K562 (cell line): ENCODE measurements around the gene EIF1AY. TPM values are rescaled to one million over a fixed set of nuclear protein-coding genes. Genes with fewer than 3 reads are reported as not detected.

ENCODE experiments used
- ATAC-seq: fragments of 200-7000 bp; cut with Tn5 transposase; 3 replicates; pipeline ENCODE4 v1.9.1; 2020; ENCODE audit warnings: moderate library complexity
- BruUV-seq: library from RNA; stranded (reverse); fragments of 400-500 nt; replicated peaks from 2 replicates; lab custom pipeline; 2021; lab: Mats Ljungman, UMichigan
- CTCF ChIA-PET: fragments of 300-600 bp; formaldehyde crosslinking; extraction: SDS; loops from one replicate; lab custom pipeline; 2021; ENCODE audit warnings: low intra/inter-chr PET ratio; lab: Yijun Ruan, JAX
- POLR2A ChIA-PET: fragments of 300-600, 350-650 bp; sonication (Branson Sonifier 250); formaldehyde crosslinking; extraction: SDS; loops from one replicate; lab custom pipeline; 2021; ENCODE audit warnings: antibody characterized with exemption, inconsistent platforms; lab: Yijun Ruan, JAX
- DNase-seq, 4 experiments: peaks; one replicate each; pipeline versions ENCODE4 v3.0.0 to v3.0.0-alpha.2; 2011 to 2018; ENCODE audit warnings: low spot score in 3 of 4, mixed read lengths in 3 of 4; ENCODE audit errors: extremely low read depth in 1 of 4
- FAIRE-seq: peaks from 2 replicates; lab custom pipeline; 2011; peaks lifted over from hg19 to GRCh38; lab: Jason Lieb, UNC
- H2AFZ ChIP-seq: 2 replicates; pipeline ENCODE4 v1.6.0; 2011; ENCODE audit warnings: low read depth, low read length, control low read depth, inconsistent platforms
- H3K27ac ChIP-seq: fragments of 200-600 bp; 3 replicates; pipeline ENCODE4 v1.8.0; 2011; ENCODE audit warnings: low read depth, mild to moderate bottlenecking, control low read depth, inconsistent platforms, low read length, moderate library complexity, mixed read lengths; ENCODE audit errors: extremely low read depth
- H3K27me3 ChIP-seq, 2 experiments: fragments of 300-600 bp in 1 of 2; 2 replicates in 1 of 2; 3 replicates in 1 of 2; pipeline versions ENCODE4 v1.6.0 to v1.8.0; 2011; ENCODE audit warnings: inconsistent platforms in 2 of 2, low read length in 2 of 2, mild to moderate bottlenecking in 1 of 2, mixed read lengths in 1 of 2, moderate library complexity in 1 of 2; ENCODE audit not compliant: control insufficient read depth in 2 of 2, insufficient read depth in 2 of 2
- H3K36me3 ChIP-seq: fragments of 300-600 bp; 3 replicates; pipeline ENCODE4 v1.8.0; 2011; ENCODE audit warnings: mild to moderate bottlenecking, low read length, inconsistent platforms; ENCODE audit not compliant: control insufficient read depth, insufficient read depth
- H3K4me1 ChIP-seq, 2 experiments: fragments of 200-600 bp in 1 of 2; replicated peaks in 1 of 2; 2 replicates in 1 of 2; 3 replicates in 1 of 2; pipeline versions ENCODE4 v1.5.1 to v1.8.0; 2011; ENCODE audit warnings: inconsistent platforms in 2 of 2, low read length in 2 of 2, mild to moderate bottlenecking in 1 of 2, mixed read lengths in 1 of 2, moderate library complexity in 1 of 2; ENCODE audit not compliant: control insufficient read depth in 2 of 2, insufficient read depth in 2 of 2
- H3K4me2 ChIP-seq: 2 replicates; pipeline ENCODE4 v1.6.1; 2011; ENCODE audit warnings: low read length, control low read depth, inconsistent platforms, mixed read lengths; ENCODE audit not compliant: insufficient read depth
- H3K4me3 ChIP-seq: fragments of 200-600 bp; sonication (generic), shearing (Covaris generic); 2 replicates; pipeline ENCODE4 v1.5.1; 2016; ENCODE audit warnings: control low read depth, inconsistent platforms
- H3K79me2 ChIP-seq: fragments of 200-600 bp; 3 replicates; pipeline ENCODE4 v1.8.0; 2011; ENCODE audit warnings: low read length, inconsistent platforms; ENCODE audit not compliant: control insufficient read depth, insufficient read depth
- H3K9ac ChIP-seq, 2 experiments: 2 replicates each; pipeline versions ENCODE4 v1.6.0 to v1.6.1; 2011; ENCODE audit warnings: low read depth in 2 of 2, low read length in 2 of 2, control low read depth in 1 of 2, inconsistent platforms in 1 of 2, mild to moderate bottlenecking in 1 of 2, mixed read lengths in 1 of 2; ENCODE audit not compliant: insufficient read depth in 1 of 2
- H3K9me1 ChIP-seq: one replicate; pipeline ENCODE4 v1.6.0; 2011; ENCODE audit warnings: inconsistent platforms, mild to moderate bottlenecking, low read length, moderate library complexity; ENCODE audit not compliant: control insufficient read depth, insufficient read depth
- H3K9me3 ChIP-seq: replicated peaks from 2 replicates; pipeline ENCODE4 v1.5.1; 2011; ENCODE audit warnings: low read depth, low read length, inconsistent platforms; ENCODE audit not compliant: control insufficient read depth, insufficient read depth
- H4K20me1 ChIP-seq: replicated peaks from 2 replicates; pipeline ENCODE4 v1.6.1; 2011; ENCODE audit warnings: low read length, inconsistent platforms, mixed read lengths; ENCODE audit not compliant: control insufficient read depth, insufficient read depth
- CBX5 ChIP-seq: IDR thresholded peaks from 2 replicates; pipeline ENCODE4 v1.6.1; 2014; ENCODE audit warnings: low read depth, borderline replicate concordance
- ELF4 ChIP-seq: fragments of 450-650 bp; formaldehyde crosslinking; IDR thresholded peaks from 2 replicates; pipeline ENCODE4 v1.4.0; 2022; ENCODE audit warnings: missing genetic modification characterization
- ILK ChIP-seq: fragments of 450-650 bp; IDR thresholded peaks from 2 replicates; pipeline ENCODE4 v1.6.1; 2016; ENCODE audit warnings: missing genetic modification characterization, low read depth, mild to moderate bottlenecking, missing compliant biosample characterization, moderate library complexity, borderline replicate concordance
- MAFK ChIP-seq: IDR thresholded peaks from 2 replicates; pipeline ENCODE4 v1.6.1; 2011; ENCODE audit warnings: low read length, improper control_type of control experiment
- MEF2A ChIP-seq: IDR thresholded peaks from 2 replicates; pipeline ENCODE4 v1.6.1; 2011; ENCODE audit warnings: low read depth, mild to moderate bottlenecking, low read length, moderate library complexity; ENCODE audit not compliant: control insufficient read depth
- MTA2 ChIP-seq: fragments of 450-650 bp; IDR thresholded peaks from 2 replicates; pipeline ENCODE4 v1.6.1; 2016; ENCODE audit warnings: low read depth
- NBN ChIP-seq: fragments of 450-650 bp; IDR thresholded peaks from 2 replicates; pipeline ENCODE4 v1.6.1; 2016; ENCODE audit warnings: low read depth, mild to moderate bottlenecking
- NFYB ChIP-seq: IDR thresholded peaks from 2 replicates; pipeline ENCODE4 v1.6.1; 2011; ENCODE audit warnings: mild to moderate bottlenecking, moderate library complexity; ENCODE audit not compliant: insufficient read length; ENCODE audit errors: extremely low read depth
- PCBP2 ChIP-seq: fragments of 200-400 bp; formaldehyde crosslinking; IDR thresholded peaks from 2 replicates; pipeline ENCODE4 v1.6.1; 2018; ENCODE audit warnings: low read length, low read depth, mild to moderate bottlenecking, moderate library complexity; ENCODE audit not compliant: poor library complexity, severe bottlenecking
- PHF21A ChIP-seq: fragments of 450-650 bp; IDR thresholded peaks from 2 replicates; pipeline ENCODE4 v1.6.1; 2017; ENCODE audit warnings: low read depth, borderline replicate concordance
- POLR2B ChIP-seq: fragments of 450-650 bp; IDR thresholded peaks from 2 replicates; pipeline ENCODE4 v1.6.1; 2018; ENCODE audit warnings: low read depth; ENCODE audit not compliant: partially characterized antibody
- RUNX1 ChIP-seq: sonication (generic); IDR thresholded peaks from 2 replicates; pipeline ENCODE4 v1.6.1; 2016; ENCODE audit warnings: antibody characterized with exemption, low read depth
- SAFB2 ChIP-seq: fragments of 200-400 bp; formaldehyde crosslinking; IDR thresholded peaks from 2 replicates; pipeline ENCODE4 v1.6.1; 2018; ENCODE audit warnings: borderline replicate concordance, low read length, low read depth, moderate library complexity; ENCODE audit not compliant: severe bottlenecking
- SNRNP70 ChIP-seq: fragments of 200-400 bp; formaldehyde crosslinking; optimal IDR thresholded peaks from 2 replicates; pipeline ENCODE3; 2017; ENCODE audit warnings: low read depth, low read length
- TAF1 ChIP-seq: IDR thresholded peaks from 2 replicates; pipeline ENCODE4 v1.6.1; 2011; ENCODE audit warnings: mild to moderate bottlenecking, low read length, moderate library complexity; ENCODE audit not compliant: insufficient read depth, control insufficient read depth, severe bottlenecking; ENCODE audit errors: extremely low read depth
- ZNF282 ChIP-seq: sonication (generic); formaldehyde crosslinking; IDR thresholded peaks from 2 replicates; pipeline ENCODE4 v1.8.1; 2023; ENCODE audit warnings: missing genetic modification reagents
- WGBS: fragments of 100-300 bp; shearing (Covaris generic); methylation state at CpG from one replicate; pipeline ENCODE4 v1.1.6; 2016; ENCODE audit warnings: low coverage, mixed read lengths; ENCODE audit not compliant: insufficient coverage; ENCODE audit errors: missing lambda C conversion rate; 5-methylcytosine and 5-hydroxymethylcytosine counted together
- in situ Hi-C: fragments of 300-500 bp; cut with MboI; formaldehyde crosslinking; loops from 4 replicates; pipeline ENCODE4 v1.15.0; 2018; ENCODE audit warnings: inconsistent platforms, mixed read lengths
- intact Hi-C: fragments of 100-400 bp; cut with micrococcal nuclease; formaldehyde crosslinking; loops from 2 replicates; pipeline ENCODE4 v1.14.2; 2022
- polyA plus RNA-seq, 8 experiments: library from polyadenylated mRNA; depleted of rRNA in 4 of 8; stranded (reverse) in 5 of 8; unstranded in 3 of 8; fragments of >200 nt; fragmentation: Nextera tagmentation in 2 of 8; fragmentation: Illumina TruSeq in 1 of 8; extraction: Ambion mirVana in 2 of 8; extraction: Trizol in 1 of 8; gene quantifications; 2 replicates each; pipeline versions ENCODE4 v1.2.1 to v1.2.3, GENCODE V29; 2011 to 2014; ENCODE audit warnings: inconsistent platforms in 1 of 8, missing spikeins in 1 of 8
- total RNA-seq, 7 experiments: library from RNA; depleted of rRNA in 6 of 7; stranded (reverse); fragments of >200 nt in 6 of 7; fragmentation: Illumina TruSeq in 2 of 7; extraction: Trizol in 2 of 7; gene quantifications; 2 replicates each; pipeline versions ENCODE4 v1.2.1 to v1.2.3, GENCODE V29; 2011 to 2021; ENCODE audit warnings: low replicate concordance in 1 of 7
- TF ChIP-seq, protein P1 (sequence below): fragments of 450-650 bp; IDR thresholded peaks from 2 replicates; pipeline ENCODE4 v1.6.1; 2017; ENCODE audit warnings: antibody characterized with exemption
- TF ChIP-seq, protein P2 (sequence below): fragments of 450-650 bp; conservative IDR thresholded peaks from 2 replicates; pipeline ENCODE4 v1.6.1; 2016; ENCODE audit warnings: missing genetic modification characterization, low read depth, mild to moderate bottlenecking, missing compliant biosample characterization, moderate library complexity
- TF ChIP-seq, protein P3 (sequence below): fragments of 450-650 bp; formaldehyde crosslinking; IDR thresholded peaks from 2 replicates; pipeline ENCODE4 v1.4.0; 2022; ENCODE audit warnings: mild to moderate bottlenecking, moderate library complexity

EIF1AY gene
- total and polyA plus RNA-seq, 9 of the 15 experiments (the other 6 are each of a cell fraction or from before 2014, with no cell fraction given), result not detected

DNA sequence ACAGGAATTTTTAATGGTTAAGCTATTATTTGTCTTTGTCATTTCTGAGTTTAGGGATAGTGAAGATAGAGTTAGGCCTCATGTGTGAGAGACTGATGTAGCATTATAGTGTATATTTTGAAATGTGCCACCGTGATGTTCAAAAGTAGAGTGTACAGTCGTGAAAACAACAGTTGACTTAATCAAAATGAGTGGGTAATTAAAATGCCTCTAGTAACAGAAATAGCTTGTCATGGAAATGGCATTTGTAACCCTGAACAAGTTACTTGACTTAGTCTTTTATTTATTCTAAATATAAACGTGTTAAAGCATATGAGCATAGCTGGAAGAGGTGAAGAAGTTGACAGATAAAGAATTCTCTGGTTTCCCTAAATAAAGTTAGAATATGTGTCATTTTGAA is 6.1 kb downstream of the EIF1AY start:
- in situ Hi-C loops (no loop called here), intact Hi-C loops (no loop called here)
- Histone ChIP-seq H2AFZ (no peak overlapping the region), H3K36me3 (no peaks in the 10 kb centered on the region), H3K9me1 (no peaks in the 10 kb centered on the region), H3K79me2 (no peaks in the 10 kb centered on the region), H3K27me3 (no peaks in the 10 kb centered on the region), H4K20me1 (no peaks in the 10 kb centered on the region), H3K27ac (no peak overlapping the region), H3K4me1 (no peaks in the 10 kb centered on the region), H3K9me3 (no peaks in the 10 kb centered on the region), H3K4me3 (no peak overlapping the region), H3K9ac (no peak overlapping the region), H3K4me2 (no peak overlapping the region)
- no CpG with 5 or more reads among the region's 3 CpGs for WGBS
- BruUV-seq, result no TSS peak
- ATAC-seq (no peak), DNase-seq (no peak), FAIRE-seq (no peak)
- ChIA-PET POLR2A (no interaction called here), CTCF (no interaction called here)
- TF ChIP-seq NFYB, result no peak
- TF ChIP-seq MAFK, result no peak
- TF ChIP-seq RUNX1, result no peak
- no peak for TF ChIP-seq PHF21A
- no peak for TF ChIP-seq MTA2
- TF ChIP-seq ILK, result no peak
- no peak for TF ChIP-seq TAF1
- no peak for TF ChIP-seq PCBP2
- TF ChIP-seq, protein P1, sequence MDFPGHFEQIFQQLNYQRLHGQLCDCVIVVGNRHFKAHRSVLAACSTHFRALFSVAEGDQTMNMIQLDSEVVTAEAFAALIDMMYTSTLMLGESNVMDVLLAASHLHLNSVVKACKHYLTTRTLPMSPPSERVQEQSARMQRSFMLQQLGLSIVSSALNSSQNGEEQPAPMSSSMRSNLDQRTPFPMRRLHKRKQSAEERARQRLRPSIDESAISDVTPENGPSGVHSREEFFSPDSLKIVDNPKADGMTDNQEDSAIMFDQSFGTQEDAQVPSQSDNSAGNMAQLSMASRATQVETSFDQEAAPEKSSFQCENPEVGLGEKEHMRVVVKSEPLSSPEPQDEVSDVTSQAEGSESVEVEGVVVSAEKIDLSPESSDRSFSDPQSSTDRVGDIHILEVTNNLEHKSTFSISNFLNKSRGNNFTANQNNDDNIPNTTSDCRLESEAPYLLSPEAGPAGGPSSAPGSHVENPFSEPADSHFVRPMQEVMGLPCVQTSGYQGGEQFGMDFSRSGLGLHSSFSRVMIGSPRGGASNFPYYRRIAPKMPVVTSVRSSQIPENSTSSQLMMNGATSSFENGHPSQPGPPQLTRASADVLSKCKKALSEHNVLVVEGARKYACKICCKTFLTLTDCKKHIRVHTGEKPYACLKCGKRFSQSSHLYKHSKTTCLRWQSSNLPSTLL, result no peak
- TF ChIP-seq CBX5, result no peak
- no peak for TF ChIP-seq SNRNP70
- no peak for TF ChIP-seq ELF4 (CRISPR knock-in tag)
- no peak for TF ChIP-seq SAFB2
- TF ChIP-seq POLR2B, result no peak
- no peak for TF ChIP-seq NBN
- TF ChIP-seq ZNF282 (CRISPR knock-in tag), result no peak
- TF ChIP-seq, protein P2, sequence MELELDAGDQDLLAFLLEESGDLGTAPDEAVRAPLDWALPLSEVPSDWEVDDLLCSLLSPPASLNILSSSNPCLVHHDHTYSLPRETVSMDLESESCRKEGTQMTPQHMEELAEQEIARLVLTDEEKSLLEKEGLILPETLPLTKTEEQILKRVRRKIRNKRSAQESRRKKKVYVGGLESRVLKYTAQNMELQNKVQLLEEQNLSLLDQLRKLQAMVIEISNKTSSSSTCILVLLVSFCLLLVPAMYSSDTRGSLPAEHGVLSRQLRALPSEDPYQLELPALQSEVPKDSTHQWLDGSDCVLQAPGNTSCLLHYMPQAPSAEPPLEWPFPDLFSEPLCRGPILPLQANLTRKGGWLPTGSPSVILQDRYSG, result no peak
- TF ChIP-seq, protein P3, sequence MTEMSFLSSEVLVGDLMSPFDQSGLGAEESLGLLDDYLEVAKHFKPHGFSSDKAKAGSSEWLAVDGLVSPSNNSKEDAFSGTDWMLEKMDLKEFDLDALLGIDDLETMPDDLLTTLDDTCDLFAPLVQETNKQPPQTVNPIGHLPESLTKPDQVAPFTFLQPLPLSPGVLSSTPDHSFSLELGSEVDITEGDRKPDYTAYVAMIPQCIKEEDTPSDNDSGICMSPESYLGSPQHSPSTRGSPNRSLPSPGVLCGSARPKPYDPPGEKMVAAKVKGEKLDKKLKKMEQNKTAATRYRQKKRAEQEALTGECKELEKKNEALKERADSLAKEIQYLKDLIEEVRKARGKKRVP (CRISPR knock-in tag), result no peak
- TF ChIP-seq MEF2A, result no peak
